ENCODE measurements around the gene NEURL1.

DNA sequence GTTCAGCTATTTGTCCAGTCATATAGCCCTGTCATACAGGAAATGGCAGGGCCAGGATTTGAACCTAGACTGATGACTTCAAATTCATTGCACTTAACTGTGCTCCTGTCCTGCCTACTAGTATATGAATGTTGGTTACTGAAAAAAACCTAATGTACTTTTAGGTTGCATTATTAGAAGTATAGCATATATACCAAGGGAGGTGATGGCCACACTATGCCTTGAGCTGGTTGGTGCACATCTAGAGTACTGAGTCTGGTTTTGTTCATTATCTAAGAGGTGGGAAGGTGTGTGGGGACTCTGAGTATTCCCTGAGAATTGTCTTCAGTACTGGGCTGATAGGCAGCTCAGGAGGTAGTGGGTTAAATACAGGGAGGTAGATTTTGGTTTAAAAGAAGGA lies 88.0 kb downstream of the NEURL1 start:
- TF ChIP-seq SUZ12 (IDR thresholded peaks at IDR 0.05; ENCODE audit: unreplicated experiment): no peak
- TF ChIP-seq CEBPB (IDR thresholded peaks at IDR 0.05; ENCODE audit: borderline replicate concordance in 1 of 2, low read depth in 2 of 2, low read length in 2 of 2): no peak
- TF ChIP-seq EP300 (IDR thresholded peaks at IDR 0.05; ENCODE audit: borderline replicate concordance in 1 of 2, control insufficient read depth in 1 of 2, low read depth in 2 of 2, low read length in 2 of 2): no peak
- TF ChIP-seq POLR2AphosphoS5 (IDR thresholded peaks at IDR 0.05; ENCODE audit: low read length): no peak
- no peak for TF ChIP-seq ZBTB33 (IDR thresholded peaks at IDR 0.05)

Measured in GM12878 (cell line).